Brain microvascular endothelial cell (primary cell): ENCODE measurements around the gene STK32B.
"Not testable (repeated sequence)": the region's sequence is repeated elsewhere in the genome, so short reads cannot be mapped to it uniquely, and the experiment has no call there.

ENCODE experiments used
- DNase-seq: peaks from one replicate; pipeline ENCODE4 v3.0.0-alpha.2; 2020
- H3K27ac ChIP-seq: fragments of 250-450 bp; sonication (Bioruptor Pico); 2 replicates; pipeline ENCODE4 v1.5.1; 2020; ENCODE audit warnings: mild to moderate bottlenecking, moderate library complexity
- H3K27me3 ChIP-seq: fragments of 250-450 bp; sonication (Bioruptor Pico); replicated peaks from 2 replicates; pipeline ENCODE4 v1.5.1; 2020; ENCODE audit warnings: mild to moderate bottlenecking
- H3K36me3 ChIP-seq: fragments of 250-450 bp; sonication (Bioruptor Pico); replicated peaks from 2 replicates; pipeline ENCODE4 v1.5.1; 2020; ENCODE audit warnings: mild to moderate bottlenecking
- H3K4me3 ChIP-seq: 2 replicates; pipeline ENCODE4 v1.5.1; 2011; ENCODE audit warnings: low read depth, mild to moderate bottlenecking, control low read depth, low read length, moderate library complexity
- CTCF ChIP-seq: IDR thresholded peaks from 2 replicates; pipeline ENCODE4 v1.5.1; 2011; ENCODE audit warnings: low read depth, mild to moderate bottlenecking, moderate library complexity, low read length, control low read depth, inconsistent platforms; ENCODE audit errors: missing control alignments
- in situ Hi-C: cut with HindIII; loops from 2 replicates; pipeline ENCODE4 v1.10.0; 2017; ENCODE audit warnings: low sequenced_read_pairs, low pct_ligation_motif_present

STK32B gene

GRCh38 chr4:5164221-5164912, 113.1 kb downstream of the STK32B start:
- H3K36me3 ChIP-seq: no peaks in the 10 kb centered on the region
- no peak overlapping the region for H3K4me3 ChIP-seq
- in situ Hi-C loops: no loop called here
- no peak for TF ChIP-seq CTCF
- no peak for DNase-seq
- no peaks in the 10 kb centered on the region for H3K27me3 ChIP-seq
- no peak overlapping the region for H3K27ac ChIP-seq

GRCh38 chr4:5165420-5166369, 114.4 kb downstream of the STK32B start:
- Histone ChIP-seq H3K27ac (peak overlapping the region; percentile 23), H3K36me3 (no peaks in the 10 kb centered on the region), H3K4me3 (no peak overlapping the region), H3K27me3 (no peaks in the 10 kb centered on the region)
- in situ Hi-C loops: no loop called here
- no peak for TF ChIP-seq CTCF
- peak; percentile 60 for DNase-seq

- in situ Hi-C loops: no loop called here
- TF ChIP-seq CTCF: no peak
- H3K4me3 ChIP-seq: no peak overlapping the region
- no peaks in the 10 kb centered on the region for H3K36me3 ChIP-seq
- DNase-seq: no peak
- no peaks in the 10 kb centered on the region for H3K27me3 ChIP-seq
- H3K27ac ChIP-seq: peak overlapping the region; percentile 23
Observed at GRCh38 chr4:5166377-5166776, 115.1 kb downstream of the STK32B start.

- DNase-seq: no peak
- no peaks in the 10 kb centered on the region for H3K36me3 ChIP-seq
- no peak overlapping the region for H3K4me3 ChIP-seq
- H3K27ac ChIP-seq: no peak overlapping the region
- no peaks in the 10 kb centered on the region for H3K27me3 ChIP-seq
- TF ChIP-seq CTCF: no peak
- in situ Hi-C loops: no loop called here
Observed at GRCh38 chr4:5168891-5169290, 117.6 kb downstream of the STK32B start.

- H3K36me3 ChIP-seq, in situ Hi-C loops, H3K27ac ChIP-seq, H3K27me3 ChIP-seq, DNase-seq, H3K4me3 ChIP-seq: not testable (repeated sequence)
Observed at GRCh38 chr4:5175836-5176235, 124.6 kb downstream of the STK32B start.

GRCh38 chr4:5184606-5185005, 133.3 kb downstream of the STK32B start:
- H3K27me3 ChIP-seq: no peaks in the 10 kb centered on the region
- H3K36me3 ChIP-seq: no peaks in the 10 kb centered on the region
- peak; percentile 15 for DNase-seq
- H3K4me3 ChIP-seq: no peak overlapping the region
- in situ Hi-C loops: no loop called here
- no peak for TF ChIP-seq CTCF
- H3K27ac ChIP-seq: no peak overlapping the region
